K562 (cell line): Measurements from ENCODE around the gene CARD14. TPM values are rescaled to one million over a fixed set of nuclear protein-coding genes. Genes with fewer than 3 reads are reported as not detected.
A peak's percentile ranks its signal among the peaks of the same experiment; 100 is the strongest.

ENCODE experiments used
- ATAC-seq: fragments of 200-7000 bp; cut with Tn5 transposase; 3 replicates; pipeline ENCODE4 v1.9.1; 2020; ENCODE audit warnings: moderate library complexity
- BruUV-seq: library from RNA; stranded (reverse); fragments of 400-500 nt; replicated peaks from 2 replicates; lab custom pipeline; 2021; lab: Mats Ljungman, UMichigan
- CTCF ChIA-PET: fragments of 300-600 bp; formaldehyde crosslinking; extraction: SDS; loops from one replicate; lab custom pipeline; 2021; ENCODE audit warnings: low intra/inter-chr PET ratio; lab: Yijun Ruan, JAX
- POLR2A ChIA-PET: fragments of 300-600, 350-650 bp; sonication (Branson Sonifier 250); formaldehyde crosslinking; extraction: SDS; loops from one replicate; lab custom pipeline; 2021; ENCODE audit warnings: antibody characterized with exemption, inconsistent platforms; lab: Yijun Ruan, JAX
- DNase-seq, 4 experiments: peaks; one replicate each; pipeline versions ENCODE4 v3.0.0 to v3.0.0-alpha.2; 2011 to 2018; ENCODE audit warnings: low spot score in 3 of 4, mixed read lengths in 3 of 4; ENCODE audit errors: extremely low read depth in 1 of 4
- FAIRE-seq: peaks from 2 replicates; lab custom pipeline; 2011; peaks lifted over from hg19 to GRCh38; lab: Jason Lieb, UNC
- H2AFZ ChIP-seq: 2 replicates; pipeline ENCODE4 v1.6.0; 2011; ENCODE audit warnings: low read depth, low read length, control low read depth, inconsistent platforms
- H3K27ac ChIP-seq: fragments of 200-600 bp; 3 replicates; pipeline ENCODE4 v1.8.0; 2011; ENCODE audit warnings: low read depth, mild to moderate bottlenecking, control low read depth, inconsistent platforms, low read length, moderate library complexity, mixed read lengths; ENCODE audit errors: extremely low read depth
- H3K27me3 ChIP-seq, 2 experiments: fragments of 300-600 bp in 1 of 2; 2 replicates in 1 of 2; 3 replicates in 1 of 2; pipeline versions ENCODE4 v1.6.0 to v1.8.0; 2011; ENCODE audit warnings: inconsistent platforms in 2 of 2, low read length in 2 of 2, mild to moderate bottlenecking in 1 of 2, mixed read lengths in 1 of 2, moderate library complexity in 1 of 2; ENCODE audit not compliant: control insufficient read depth in 2 of 2, insufficient read depth in 2 of 2
- H3K36me3 ChIP-seq: fragments of 300-600 bp; 3 replicates; pipeline ENCODE4 v1.8.0; 2011; ENCODE audit warnings: mild to moderate bottlenecking, low read length, inconsistent platforms; ENCODE audit not compliant: control insufficient read depth, insufficient read depth
- H3K4me1 ChIP-seq, 2 experiments: fragments of 200-600 bp in 1 of 2; replicated peaks in 1 of 2; 2 replicates in 1 of 2; 3 replicates in 1 of 2; pipeline versions ENCODE4 v1.5.1 to v1.8.0; 2011; ENCODE audit warnings: inconsistent platforms in 2 of 2, low read length in 2 of 2, mild to moderate bottlenecking in 1 of 2, mixed read lengths in 1 of 2, moderate library complexity in 1 of 2; ENCODE audit not compliant: control insufficient read depth in 2 of 2, insufficient read depth in 2 of 2
- H3K4me2 ChIP-seq: 2 replicates; pipeline ENCODE4 v1.6.1; 2011; ENCODE audit warnings: low read length, control low read depth, inconsistent platforms, mixed read lengths; ENCODE audit not compliant: insufficient read depth
- H3K4me3 ChIP-seq: fragments of 200-600 bp; sonication (generic), shearing (Covaris generic); 2 replicates; pipeline ENCODE4 v1.5.1; 2016; ENCODE audit warnings: control low read depth, inconsistent platforms
- H3K79me2 ChIP-seq: fragments of 200-600 bp; 3 replicates; pipeline ENCODE4 v1.8.0; 2011; ENCODE audit warnings: low read length, inconsistent platforms; ENCODE audit not compliant: control insufficient read depth, insufficient read depth
- H3K9ac ChIP-seq, 2 experiments: 2 replicates each; pipeline versions ENCODE4 v1.6.0 to v1.6.1; 2011; ENCODE audit warnings: low read depth in 2 of 2, low read length in 2 of 2, control low read depth in 1 of 2, inconsistent platforms in 1 of 2, mild to moderate bottlenecking in 1 of 2, mixed read lengths in 1 of 2; ENCODE audit not compliant: insufficient read depth in 1 of 2
- H3K9me1 ChIP-seq: one replicate; pipeline ENCODE4 v1.6.0; 2011; ENCODE audit warnings: inconsistent platforms, mild to moderate bottlenecking, low read length, moderate library complexity; ENCODE audit not compliant: control insufficient read depth, insufficient read depth
- H3K9me3 ChIP-seq: replicated peaks from 2 replicates; pipeline ENCODE4 v1.5.1; 2011; ENCODE audit warnings: low read depth, low read length, inconsistent platforms; ENCODE audit not compliant: control insufficient read depth, insufficient read depth
- H4K20me1 ChIP-seq: replicated peaks from 2 replicates; pipeline ENCODE4 v1.6.1; 2011; ENCODE audit warnings: low read length, inconsistent platforms, mixed read lengths; ENCODE audit not compliant: control insufficient read depth, insufficient read depth
- ELF1 ChIP-seq: fragments of 200-800 bp; sonication (Bioruptor generic); IDR thresholded peaks from 2 replicates; pipeline ENCODE4 v1.6.1; 2016; ENCODE audit warnings: missing genetic modification characterization, missing compliant biosample characterization
- ESRRB ChIP-seq: fragments of 250-450 bp; sonication (Bioruptor Pico); IDR thresholded peaks from 2 replicates; pipeline ENCODE4 v1.5.0; 2020; ENCODE audit warnings: mild to moderate bottlenecking, moderate library complexity, borderline replicate concordance
- MTA2 ChIP-seq: fragments of 450-650 bp; IDR thresholded peaks from 2 replicates; pipeline ENCODE4 v1.6.1; 2016; ENCODE audit warnings: low read depth
- PHB2 ChIP-seq: fragments of 450-650 bp; IDR thresholded peaks from 2 replicates; pipeline ENCODE4 v1.6.1; 2017; ENCODE audit warnings: low read depth
- TBP ChIP-seq: optimal IDR thresholded peaks from 2 replicates; pipeline ENCODE3; 2011; ENCODE audit warnings: low read depth, low read length, improper control_type of control experiment
- ZNF124 ChIP-seq: sonication (generic); formaldehyde crosslinking; IDR thresholded peaks from 2 replicates; pipeline ENCODE4 v1.8.1; 2022; ENCODE audit warnings: missing genetic modification reagents
- ZNF23 ChIP-seq: fragments of 250-450 bp; sonication (Bioruptor Pico); IDR thresholded peaks from 2 replicates; pipeline ENCODE4 v1.4.0; 2020; ENCODE audit warnings: mild to moderate bottlenecking
- WGBS: fragments of 100-300 bp; shearing (Covaris generic); methylation state at CpG from one replicate; pipeline ENCODE4 v1.1.6; 2016; ENCODE audit warnings: low coverage, mixed read lengths; ENCODE audit not compliant: insufficient coverage; ENCODE audit errors: missing lambda C conversion rate; 5-methylcytosine and 5-hydroxymethylcytosine counted together
- in situ Hi-C: fragments of 300-500 bp; cut with MboI; formaldehyde crosslinking; loops from 4 replicates; pipeline ENCODE4 v1.15.0; 2018; ENCODE audit warnings: inconsistent platforms, mixed read lengths
- intact Hi-C: fragments of 100-400 bp; cut with micrococcal nuclease; formaldehyde crosslinking; loops from 2 replicates; pipeline ENCODE4 v1.14.2; 2022
- polyA plus RNA-seq, 8 experiments: library from polyadenylated mRNA; depleted of rRNA in 4 of 8; stranded (reverse) in 5 of 8; unstranded in 3 of 8; fragments of >200 nt; fragmentation: Nextera tagmentation in 2 of 8; fragmentation: Illumina TruSeq in 1 of 8; extraction: Ambion mirVana in 2 of 8; extraction: Trizol in 1 of 8; gene quantifications; 2 replicates each; pipeline versions ENCODE4 v1.2.1 to v1.2.3, GENCODE V29; 2011 to 2014; ENCODE audit warnings: inconsistent platforms in 1 of 8, missing spikeins in 1 of 8
- total RNA-seq, 7 experiments: library from RNA; depleted of rRNA in 6 of 7; stranded (reverse); fragments of >200 nt in 6 of 7; fragmentation: Illumina TruSeq in 2 of 7; extraction: Trizol in 2 of 7; gene quantifications; 2 replicates each; pipeline versions ENCODE4 v1.2.1 to v1.2.3, GENCODE V29; 2011 to 2021; ENCODE audit warnings: low replicate concordance in 1 of 7
- TF ChIP-seq, protein P1 (sequence below): fragments of 450-650 bp; IDR thresholded peaks from 2 replicates; pipeline ENCODE4 v1.6.1; 2017; ENCODE audit warnings: antibody characterized with exemption, mild to moderate bottlenecking
- TF ChIP-seq, protein P2 (sequence below), 3 experiments: IDR thresholded peaks in 2 of 3; conservative IDR thresholded peaks in 1 of 3; 2 replicates each; pipeline ENCODE4 v1.5.1; 2011 to 2012; ENCODE audit warnings: low read length in 3 of 3, mild to moderate bottlenecking in 3 of 3, control low read depth in 2 of 3, improper control_type of control experiment in 1 of 3, inconsistent platforms in 1 of 3, low read depth in 1 of 3, mixed read lengths in 1 of 3, moderate library complexity in 1 of 3; ENCODE audit not compliant: insufficient read depth in 2 of 3
- TF ChIP-seq, protein P3 (sequence below), 3 experiments: fragments of 200-800 bp in 1 of 3; sonication (Bioruptor generic) in 1 of 3; sonication (generic) in 1 of 3; formaldehyde crosslinking in 1 of 3; IDR thresholded peaks; 2 replicates each; pipeline versions ENCODE4 v1.6.1 to v1.8.0; 2016 to 2022; ENCODE audit warnings: mild to moderate bottlenecking in 2 of 3, missing compliant biosample characterization in 2 of 3, missing genetic modification characterization in 2 of 3, missing genetic modification reagents in 1 of 3
- TF ChIP-seq, protein P4 (sequence below): fragments of 250-450 bp; sonication (Bioruptor Pico); IDR thresholded peaks from 2 replicates; pipeline ENCODE4 v1.8.0; 2021; ENCODE audit warnings: moderate library complexity, mild to moderate bottlenecking, inconsistent platforms

Gene CARD14
- total and polyA plus RNA-seq, 9 of the 15 experiments (the other 6 are each of a cell fraction or from before 2014, with no cell fraction given): not detected

DNA sequence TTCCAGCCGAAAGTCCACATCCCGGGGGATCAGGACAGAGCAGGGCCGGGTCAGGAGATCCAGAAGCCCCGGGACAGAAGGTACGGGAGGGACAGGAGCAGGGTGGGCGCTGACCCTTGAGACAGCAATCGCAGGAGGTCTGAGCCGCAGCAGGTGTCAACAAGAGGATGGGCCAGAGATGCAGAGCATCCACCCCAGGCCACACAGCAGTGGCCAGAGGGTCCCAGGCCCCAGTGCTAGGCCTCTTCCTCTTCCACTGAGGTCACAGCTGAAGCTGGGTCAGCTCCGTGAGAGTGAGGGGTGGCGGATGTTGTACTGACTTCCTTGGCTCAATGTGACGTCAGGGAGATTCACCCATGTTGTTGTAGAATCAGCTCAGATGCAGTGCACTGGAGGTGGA, 82.1 kb downstream of the CARD14 start (continued):
- TF ChIP-seq PHB2: no peak
- no peak for TF ChIP-seq MTA2
- TF ChIP-seq ELF1 (tag): no peak
- TF ChIP-seq TBP: no peak
- TF ChIP-seq, all 486 proteins: peak for 0

DNA sequence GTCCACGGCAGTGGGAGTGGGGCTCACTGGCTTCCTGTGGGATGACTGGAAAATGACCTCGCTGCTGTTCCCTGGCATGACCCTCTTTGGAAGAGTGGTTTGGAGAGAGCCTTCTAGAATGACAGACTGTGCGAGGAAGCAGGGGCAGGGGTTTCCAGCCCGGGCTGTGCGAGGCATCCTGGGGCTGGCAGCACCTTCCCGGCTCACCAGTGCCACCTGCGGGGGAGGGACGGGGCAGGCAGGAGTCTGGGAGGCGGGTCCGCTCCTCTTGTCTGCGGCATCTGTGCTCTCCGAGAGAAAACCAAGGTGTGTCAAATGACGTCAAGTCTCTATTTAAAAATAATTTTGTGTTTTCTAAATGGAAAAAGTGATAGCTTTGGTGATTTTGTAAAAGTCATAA, 83.0 kb downstream of the CARD14 start:
- H3K4me3 ChIP-seq: no peak overlapping the region
- no peaks in the 10 kb centered on the region; the same call in 2 of the 3 replicates for H3K79me2 ChIP-seq
- H3K36me3 ChIP-seq: no peaks in the 10 kb centered on the region
- H4K20me1 ChIP-seq: no peaks in the 10 kb centered on the region
- TF ChIP-seq ZNF124 (CRISPR knock-in tag) (no peak), ZNF23 (CRISPR knock-in tag) (no peak), ESRRB (CRISPR knock-in tag) (no peak)
- TF ChIP-seq, protein P1, sequence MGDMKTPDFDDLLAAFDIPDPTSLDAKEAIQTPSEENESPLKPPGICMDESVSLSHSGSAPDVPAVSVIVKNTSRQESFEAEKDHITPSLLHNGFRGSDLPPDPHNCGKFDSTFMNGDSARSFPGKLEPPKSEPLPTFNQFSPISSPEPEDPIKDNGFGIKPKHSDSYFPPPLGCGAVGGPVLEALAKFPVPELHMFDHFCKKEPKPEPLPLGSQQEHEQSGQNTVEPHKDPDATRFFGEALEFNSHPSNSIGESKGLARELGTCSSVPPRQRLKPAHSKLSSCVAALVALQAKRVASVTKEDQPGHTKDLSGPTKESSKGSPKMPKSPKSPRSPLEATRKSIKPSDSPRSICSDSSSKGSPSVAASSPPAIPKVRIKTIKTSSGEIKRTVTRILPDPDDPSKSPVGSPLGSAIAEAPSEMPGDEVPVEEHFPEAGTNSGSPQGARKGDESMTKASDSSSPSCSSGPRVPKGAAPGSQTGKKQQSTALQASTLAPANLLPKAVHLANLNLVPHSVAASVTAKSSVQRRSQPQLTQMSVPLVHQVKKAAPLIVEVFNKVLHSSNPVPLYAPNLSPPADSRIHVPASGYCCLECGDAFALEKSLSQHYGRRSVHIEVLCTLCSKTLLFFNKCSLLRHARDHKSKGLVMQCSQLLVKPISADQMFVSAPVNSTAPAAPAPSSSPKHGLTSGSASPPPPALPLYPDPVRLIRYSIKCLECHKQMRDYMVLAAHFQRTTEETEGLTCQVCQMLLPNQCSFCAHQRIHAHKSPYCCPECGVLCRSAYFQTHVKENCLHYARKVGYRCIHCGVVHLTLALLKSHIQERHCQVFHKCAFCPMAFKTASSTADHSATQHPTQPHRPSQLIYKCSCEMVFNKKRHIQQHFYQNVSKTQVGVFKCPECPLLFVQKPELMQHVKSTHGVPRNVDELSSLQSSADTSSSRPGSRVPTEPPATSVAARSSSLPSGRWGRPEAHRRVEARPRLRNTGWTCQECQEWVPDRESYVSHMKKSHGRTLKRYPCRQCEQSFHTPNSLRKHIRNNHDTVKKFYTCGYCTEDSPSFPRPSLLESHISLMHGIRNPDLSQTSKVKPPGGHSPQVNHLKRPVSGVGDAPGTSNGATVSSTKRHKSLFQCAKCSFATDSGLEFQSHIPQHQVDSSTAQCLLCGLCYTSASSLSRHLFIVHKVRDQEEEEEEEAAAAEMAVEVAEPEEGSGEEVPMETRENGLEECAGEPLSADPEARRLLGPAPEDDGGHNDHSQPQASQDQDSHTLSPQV: peak; percentile 48; the same call in 1 of the 2 replicates
- TF ChIP-seq, protein P2, sequence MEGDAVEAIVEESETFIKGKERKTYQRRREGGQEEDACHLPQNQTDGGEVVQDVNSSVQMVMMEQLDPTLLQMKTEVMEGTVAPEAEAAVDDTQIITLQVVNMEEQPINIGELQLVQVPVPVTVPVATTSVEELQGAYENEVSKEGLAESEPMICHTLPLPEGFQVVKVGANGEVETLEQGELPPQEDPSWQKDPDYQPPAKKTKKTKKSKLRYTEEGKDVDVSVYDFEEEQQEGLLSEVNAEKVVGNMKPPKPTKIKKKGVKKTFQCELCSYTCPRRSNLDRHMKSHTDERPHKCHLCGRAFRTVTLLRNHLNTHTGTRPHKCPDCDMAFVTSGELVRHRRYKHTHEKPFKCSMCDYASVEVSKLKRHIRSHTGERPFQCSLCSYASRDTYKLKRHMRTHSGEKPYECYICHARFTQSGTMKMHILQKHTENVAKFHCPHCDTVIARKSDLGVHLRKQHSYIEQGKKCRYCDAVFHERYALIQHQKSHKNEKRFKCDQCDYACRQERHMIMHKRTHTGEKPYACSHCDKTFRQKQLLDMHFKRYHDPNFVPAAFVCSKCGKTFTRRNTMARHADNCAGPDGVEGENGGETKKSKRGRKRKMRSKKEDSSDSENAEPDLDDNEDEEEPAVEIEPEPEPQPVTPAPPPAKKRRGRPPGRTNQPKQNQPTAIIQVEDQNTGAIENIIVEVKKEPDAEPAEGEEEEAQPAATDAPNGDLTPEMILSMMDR (IDR thresholded peaks at IDR 0.05 in 2 of 3, conservative IDR thresholded peaks at IDR 0.05 in 1 of 3; ENCODE audit: insufficient read depth in 2 of 3, low read depth in 1 of 3, low read length in 3 of 3): peak in 2 of 3 experiments; percentile 28 to 38; a peak in 2 of 6 replicates
- TF ChIP-seq, protein P3, sequence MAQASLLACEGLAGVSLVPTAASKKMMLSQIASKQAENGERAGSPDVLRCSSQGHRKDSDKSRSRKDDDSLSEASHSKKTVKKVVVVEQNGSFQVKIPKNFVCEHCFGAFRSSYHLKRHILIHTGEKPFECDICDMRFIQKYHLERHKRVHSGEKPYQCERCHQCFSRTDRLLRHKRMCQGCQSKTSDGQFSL (CRISPR knock-in tag; IDR thresholded peaks at IDR 0.05): no peak
- TF ChIP-seq, protein P3 (tag; IDR thresholded peaks at IDR 0.05): no peak
- TF ChIP-seq, protein P4, sequence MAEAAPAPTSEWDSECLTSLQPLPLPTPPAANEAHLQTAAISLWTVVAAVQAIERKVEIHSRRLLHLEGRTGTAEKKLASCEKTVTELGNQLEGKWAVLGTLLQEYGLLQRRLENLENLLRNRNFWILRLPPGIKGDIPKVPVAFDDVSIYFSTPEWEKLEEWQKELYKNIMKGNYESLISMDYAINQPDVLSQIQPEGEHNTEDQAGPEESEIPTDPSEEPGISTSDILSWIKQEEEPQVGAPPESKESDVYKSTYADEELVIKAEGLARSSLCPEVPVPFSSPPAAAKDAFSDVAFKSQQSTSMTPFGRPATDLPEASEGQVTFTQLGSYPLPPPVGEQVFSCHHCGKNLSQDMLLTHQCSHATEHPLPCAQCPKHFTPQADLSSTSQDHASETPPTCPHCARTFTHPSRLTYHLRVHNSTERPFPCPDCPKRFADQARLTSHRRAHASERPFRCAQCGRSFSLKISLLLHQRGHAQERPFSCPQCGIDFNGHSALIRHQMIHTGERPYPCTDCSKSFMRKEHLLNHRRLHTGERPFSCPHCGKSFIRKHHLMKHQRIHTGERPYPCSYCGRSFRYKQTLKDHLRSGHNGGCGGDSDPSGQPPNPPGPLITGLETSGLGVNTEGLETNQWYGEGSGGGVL (CRISPR knock-in tag): no peak
- H3K27ac ChIP-seq: peak overlapping the region; percentile 15; the same call in 2 of the 3 replicates
- ChIA-PET CTCF (no interaction called here), POLR2A (interaction anchor here (0.6 kb wide), 1 partner anchor 42 kb away, joined by 3 read pairs; no protein-coding TSS in a partner anchor)
- H3K4me1 ChIP-seq: peaks cover 46 to 67% of the 10 kb centered on the region in 2 experiments
- in situ Hi-C loops (no loop called here), intact Hi-C loops (no loop called here)
- BruUV-seq: no TSS peak
- DNase-seq (peak in 3 of 4 experiments; percentile 25 to 44 (median 42)), FAIRE-seq (no peak), ATAC-seq (no peak)
- no peak overlapping the region for H3K4me2 ChIP-seq
- H3K9me1 ChIP-seq: no peaks in the 10 kb centered on the region
- no peak overlapping the region for H2AFZ ChIP-seq
- WGBS: 78% methylated on average over 13 of the region's 13 CpGs
- peak overlapping the region in 1 of 2 experiments; percentile 64; a peak in 2 of 4 replicates for H3K9ac ChIP-seq
- no peaks in the 10 kb centered on the region for H3K9me3 ChIP-seq
- H3K27me3 ChIP-seq: no peaks in the 10 kb centered on the region
